GM08714 (cell line): ENCODE measurements around the gene PRPSAP2.
A peak's percentile ranks its signal among the peaks of the same experiment; 100 is the strongest.
"Not testable (repeated sequence)": the region's sequence is repeated elsewhere in the genome, so short reads cannot be mapped to it uniquely, and the experiment has no call there.

Experiments
- H3K4me3 ChIP-seq: fragments of 200-500 bp; sonication (Bioruptor generic); 2 replicates; pipeline ENCODE4 v1.5.1; 2014; ENCODE audit warnings: mild to moderate bottlenecking, low read length, inconsistent platforms
- ZNF274 ChIP-seq: IDR thresholded peaks from 2 replicates; pipeline ENCODE4 v1.6.1; 2012; ENCODE audit warnings: mild to moderate bottlenecking, low read depth, low read length

The PRPSAP2 gene

GRCh38 chr17:18857864-18858566 is at the start of gene PRPSAP2:
PRPSAP2 (plus strand) TSS chr17:18858131; CDS start chr17:18865834, 7,703 bp downstream.
- no peak for TF ChIP-seq ZNF274
- H3K4me3 ChIP-seq = peak within 1 kb of the TSS; percentile 99

GRCh38 chr17:18815924-18816323 is 42.0 kb upstream of the PRPSAP2 start:
- not testable (repeated sequence) for H3K4me3 ChIP-seq

- not testable (repeated sequence) for H3K4me3 ChIP-seq
These were observed 41.2 kb upstream of the PRPSAP2 start for GRCh38 chr17:18816489-18817371.

- not testable (repeated sequence) for H3K4me3 ChIP-seq
These were observed 36.5 kb upstream of the PRPSAP2 start for GRCh38 chr17:18821430-18821829.

- not testable (repeated sequence) for H3K4me3 ChIP-seq
These were observed 30.3 kb upstream of the PRPSAP2 start for GRCh38 chr17:18827613-18828012.

- TF ChIP-seq ZNF274 = no peak
- H3K4me3 ChIP-seq = no peak overlapping the region
These were observed 9.4 kb upstream of the PRPSAP2 start for GRCh38 chr17:18848501-18848900.

GRCh38 chr17:18850679-18851078 is 7.3 kb upstream of the PRPSAP2 start:
- no peak for TF ChIP-seq ZNF274

GRCh38 chr17:18851201-18851600 is 6.7 kb upstream of the PRPSAP2 start:
- TF ChIP-seq ZNF274 = no peak
- no peak overlapping the region for H3K4me3 ChIP-seq

More at GRCh38 chr17:18850679-18851078, 7.3 kb upstream of the PRPSAP2 start:
- no peak overlapping the region for H3K4me3 ChIP-seq

- H3K4me3 ChIP-seq = peak overlapping the region; percentile 71; the same call in 1 of the 2 replicates
- no peak for TF ChIP-seq ZNF274
These were observed 3.0 kb upstream of the PRPSAP2 start for GRCh38 chr17:18854956-18855355.

GRCh38 chr17:18855831-18856569 is 1.9 kb upstream of the PRPSAP2 start:
- H3K4me3 ChIP-seq = peak overlapping the region; percentile 71
- no peak for TF ChIP-seq ZNF274

- TF ChIP-seq ZNF274 = no peak
These were observed 1.4 kb upstream of the PRPSAP2 start for GRCh38 chr17:18856570-18856915.

GRCh38 chr17:18858567-18859245 is 775 bp downstream of the PRPSAP2 start:
- no peak for TF ChIP-seq ZNF274
- peak overlapping the region; percentile 99 for H3K4me3 ChIP-seq

More at GRCh38 chr17:18856570-18856915, 1.4 kb upstream of the PRPSAP2 start:
- H3K4me3 ChIP-seq = peak overlapping the region; percentile 71

GRCh38 chr17:18859256-18859655 is 1.3 kb downstream of the PRPSAP2 start:
- TF ChIP-seq ZNF274 = no peak
- peak overlapping the region; percentile 99 for H3K4me3 ChIP-seq
